CD4-positive, alpha-beta T cell treated with Interleukin-6 at 100 ng/mL for 8 hours (primary cell): Measurements from ENCODE around the gene STK33.

Source experiments
- DNase-seq: peaks from one replicate; pipeline ENCODE4 v3.0.0-alpha.2; 2020; ENCODE audit warnings: mixed read lengths, low spot score

STK33 gene

DNA sequence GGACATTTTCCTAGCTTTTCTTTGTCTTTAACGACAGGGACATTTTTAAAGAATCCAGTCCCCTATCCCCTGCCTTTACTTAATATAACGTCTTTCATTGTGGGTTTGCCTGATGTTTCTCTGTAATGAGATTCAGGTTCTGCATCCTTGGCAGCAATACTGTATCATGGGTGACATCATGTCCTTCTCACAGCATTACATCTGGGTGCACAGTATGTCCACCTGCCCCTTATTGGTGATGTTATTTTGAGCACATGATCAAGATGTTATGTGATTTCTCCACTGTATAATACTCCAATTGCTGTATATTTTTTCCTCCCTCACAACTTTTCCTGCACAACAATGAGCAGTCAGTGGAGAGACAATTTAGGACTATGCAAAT is 9.7 kb upstream of the STK33 start:
- DNase-seq = no peak

DNA sequence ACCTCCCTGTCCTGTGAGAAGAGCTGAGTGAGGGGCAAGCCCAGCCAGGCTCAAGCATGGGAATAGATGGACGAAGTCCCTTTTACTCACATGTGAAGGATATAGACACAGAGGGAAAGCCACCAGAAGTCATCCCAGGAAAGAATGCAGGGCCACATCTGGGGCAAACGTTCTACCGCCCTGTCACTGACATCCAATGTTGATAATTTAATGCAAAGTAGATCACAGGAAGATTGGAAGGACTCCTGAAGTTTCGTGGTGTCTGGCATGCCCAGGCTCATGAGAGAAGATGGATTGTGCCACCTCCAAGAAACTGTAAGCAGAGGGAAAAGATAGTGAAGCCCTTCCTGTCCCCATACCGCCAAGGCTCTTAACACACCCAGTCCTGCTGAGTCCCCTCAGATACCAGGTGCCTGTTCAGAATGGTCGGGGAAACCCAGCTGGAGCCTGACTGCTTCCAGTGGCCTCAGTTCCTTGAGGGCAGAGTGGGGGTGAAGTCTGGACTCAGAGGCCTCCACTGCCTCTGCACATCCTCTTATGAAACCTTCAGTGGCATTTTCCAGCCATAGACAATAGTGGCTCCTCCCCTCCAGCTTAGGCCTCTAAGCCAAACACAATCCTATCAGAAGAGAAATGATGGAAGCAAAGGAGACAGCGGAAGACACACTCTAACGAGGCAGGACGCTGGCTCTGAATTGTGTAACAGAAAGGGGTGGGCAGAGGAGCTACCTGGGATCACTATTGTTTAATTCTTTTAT is 7.5 kb upstream of the STK33 start:
- DNase-seq = no peak

DNA sequence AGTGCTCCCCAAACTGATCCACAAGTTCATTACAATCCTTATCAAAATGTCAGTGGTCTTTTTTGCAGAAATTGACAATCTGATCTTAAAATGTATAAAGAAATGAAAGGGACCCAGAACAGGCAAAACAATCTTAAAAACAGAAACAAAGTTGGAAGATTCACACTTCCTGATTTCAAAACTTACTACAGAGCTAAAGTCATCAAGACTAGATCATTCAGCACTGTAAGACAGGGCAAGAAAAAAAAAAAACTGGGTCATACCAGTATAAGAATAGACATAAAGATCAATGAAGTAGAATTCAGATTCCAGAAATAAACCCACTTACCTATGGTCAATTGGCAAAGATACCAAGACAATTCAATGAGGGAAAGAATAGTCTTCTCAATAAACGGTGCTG is 4.5 kb upstream of the STK33 start:
- no peak for DNase-seq

DNA sequence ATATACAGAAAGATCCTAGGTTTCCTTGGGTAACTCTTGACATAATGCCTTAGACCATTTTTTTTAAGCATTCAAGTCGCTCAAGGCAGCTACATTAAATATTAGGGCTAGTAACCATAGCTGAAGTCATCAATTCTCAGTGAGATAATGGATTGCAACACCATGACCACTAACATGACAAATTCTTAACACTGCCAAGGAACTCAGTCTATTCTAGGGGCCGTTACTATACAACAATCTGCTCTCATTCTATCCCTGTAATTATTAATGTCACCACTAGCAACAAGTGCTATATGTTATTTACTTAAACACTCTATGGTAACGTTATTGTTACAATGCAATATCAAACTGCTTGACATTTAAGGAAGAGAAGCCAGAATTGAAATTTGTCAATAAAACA is 3.2 kb upstream of the STK33 start:
- no peak for DNase-seq

DNA sequence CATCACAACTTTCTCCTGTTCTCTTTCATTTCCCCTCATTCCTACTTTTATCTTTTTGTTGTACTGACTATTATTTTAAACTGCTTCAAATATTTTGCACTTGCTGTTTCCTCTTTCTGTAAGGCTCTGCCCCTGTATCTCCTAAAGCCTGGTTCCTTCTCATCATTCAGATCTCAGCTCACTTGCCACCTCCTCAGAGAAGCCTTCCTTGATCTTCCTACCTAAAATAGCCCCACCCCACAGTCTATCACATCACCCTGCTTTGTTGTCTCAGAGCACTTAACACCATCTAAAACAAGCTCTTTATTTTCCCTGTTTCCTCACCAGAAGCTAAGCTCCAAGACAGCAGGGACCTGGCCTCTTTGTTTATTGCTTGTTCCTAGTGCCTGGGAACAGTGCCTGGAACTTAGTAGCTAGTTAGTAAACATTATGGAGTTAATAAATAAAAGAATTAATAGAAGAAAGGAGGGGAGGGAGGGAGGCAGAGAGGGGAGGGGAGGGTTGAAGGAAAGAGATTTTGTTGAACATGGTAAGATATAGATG is 2.5 kb upstream of the STK33 start:
- no peak for DNase-seq

DNA sequence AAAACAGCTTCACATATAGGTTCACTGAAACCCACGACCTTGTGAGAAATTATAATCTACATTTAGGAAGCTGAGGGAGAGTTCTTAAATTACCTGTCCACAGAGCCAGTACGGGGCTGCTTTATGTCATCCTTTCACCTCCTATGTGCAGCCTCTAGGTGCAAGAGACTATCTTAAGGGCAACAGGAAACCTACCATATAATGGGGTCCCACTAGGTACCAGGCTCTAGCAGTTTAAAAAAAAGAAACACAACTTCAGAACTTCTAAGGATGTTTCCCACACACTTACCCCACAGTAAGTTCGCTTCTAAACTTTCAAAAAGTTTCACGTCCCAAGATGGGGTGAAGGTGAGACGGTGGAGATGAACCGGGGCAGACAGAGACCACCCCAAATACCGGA is 573 bp downstream of the STK33 start:
- no peak for DNase-seq

DNA sequence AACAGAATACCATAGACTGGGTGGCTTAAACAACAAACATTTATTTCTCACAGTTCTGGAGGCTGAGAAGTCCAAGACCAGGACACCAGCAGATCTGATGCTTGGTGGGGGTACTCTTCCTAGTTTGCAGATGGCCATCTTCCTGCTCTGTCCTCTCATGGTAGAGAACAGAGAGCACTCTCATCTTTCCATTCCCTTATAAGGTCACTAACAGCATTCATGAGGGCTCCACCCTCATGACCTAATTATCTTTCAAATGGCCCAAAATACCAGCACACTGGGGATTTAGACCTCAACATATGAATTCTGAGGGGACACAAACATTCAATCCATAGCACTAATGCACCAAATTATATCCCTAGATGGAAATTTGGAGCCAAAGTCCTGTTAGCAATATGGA is 6.1 kb downstream of the STK33 start:
- no peak for DNase-seq

DNA sequence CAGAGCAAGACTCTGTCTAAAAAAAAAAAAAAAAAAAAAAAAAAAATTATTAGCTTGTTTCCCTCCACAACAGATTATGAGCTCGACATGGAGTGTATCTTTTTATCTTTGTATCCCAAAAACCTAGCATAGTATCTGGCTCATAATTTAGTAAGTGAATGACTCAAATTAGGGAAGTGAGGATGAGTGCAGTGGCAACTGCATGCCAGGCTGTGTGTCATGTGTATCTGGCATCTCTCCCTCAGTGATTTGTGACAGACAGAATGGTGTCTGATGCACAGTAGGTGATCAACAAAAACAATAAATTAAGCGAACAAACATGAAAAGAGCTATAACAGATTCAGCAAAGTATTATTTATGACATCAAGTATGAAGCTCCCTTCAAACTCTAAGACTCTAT is 7.2 kb downstream of the STK33 start:
- no peak for DNase-seq

DNA sequence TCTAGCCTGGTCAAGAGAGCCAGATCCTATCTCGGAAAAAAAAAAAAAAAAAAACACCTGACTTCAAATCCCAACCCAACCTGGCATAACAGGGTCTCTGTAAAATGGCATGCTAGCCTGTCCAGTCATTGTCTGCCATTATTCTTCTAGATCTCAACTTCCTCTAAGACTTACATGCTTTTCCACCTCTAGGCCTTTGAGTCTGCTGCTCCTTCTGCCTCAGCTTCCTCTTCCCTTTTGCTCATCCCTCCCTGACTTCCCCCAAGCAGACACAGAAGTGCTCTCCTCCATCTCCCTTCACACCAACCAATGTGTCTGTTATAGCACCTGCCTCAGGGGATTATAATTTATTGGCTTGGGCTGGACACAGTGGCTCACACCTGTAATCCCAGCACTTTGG is 7.8 kb downstream of the STK33 start:
- DNase-seq = no peak

DNA sequence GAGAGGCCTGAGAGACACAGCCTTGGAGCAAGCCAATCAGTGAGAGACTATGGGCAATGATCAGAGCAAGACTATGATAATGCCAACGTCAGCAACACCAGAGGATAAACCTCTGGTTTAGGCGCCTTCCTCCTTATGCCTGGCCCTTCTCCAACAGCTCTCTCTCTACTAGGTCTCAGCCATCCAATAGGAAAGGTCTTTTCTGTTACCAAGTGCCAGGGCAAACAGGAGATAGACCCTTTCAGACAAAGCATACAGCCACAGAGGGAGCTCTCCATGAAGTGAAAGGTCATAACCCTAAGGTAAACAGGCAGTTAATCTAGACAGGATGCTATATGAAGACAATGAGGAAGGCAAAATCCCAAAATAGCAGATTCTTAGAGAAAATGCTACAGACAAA is 9.5 kb downstream of the STK33 start:
- no peak for DNase-seq

DNA sequence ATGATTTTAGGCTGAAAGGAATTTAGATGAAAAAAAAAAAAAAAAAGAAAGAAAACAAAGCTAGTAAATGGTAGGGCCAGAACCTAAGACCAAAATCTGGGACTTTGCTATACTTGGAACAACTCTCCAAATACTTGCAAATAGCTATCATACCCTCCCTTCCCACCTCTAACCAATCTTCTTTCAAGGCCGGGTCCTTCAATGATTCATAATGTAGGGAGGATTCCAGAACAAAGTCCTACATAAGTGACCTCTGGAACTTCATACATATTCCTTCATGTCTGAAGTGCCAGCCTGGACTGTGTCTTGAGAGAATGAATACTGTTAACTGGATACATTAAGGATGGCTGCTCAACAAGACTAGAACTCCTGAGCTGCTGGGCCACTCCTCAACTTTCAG is 9.9 kb downstream of the STK33 start:
- DNase-seq = no peak

DNA sequence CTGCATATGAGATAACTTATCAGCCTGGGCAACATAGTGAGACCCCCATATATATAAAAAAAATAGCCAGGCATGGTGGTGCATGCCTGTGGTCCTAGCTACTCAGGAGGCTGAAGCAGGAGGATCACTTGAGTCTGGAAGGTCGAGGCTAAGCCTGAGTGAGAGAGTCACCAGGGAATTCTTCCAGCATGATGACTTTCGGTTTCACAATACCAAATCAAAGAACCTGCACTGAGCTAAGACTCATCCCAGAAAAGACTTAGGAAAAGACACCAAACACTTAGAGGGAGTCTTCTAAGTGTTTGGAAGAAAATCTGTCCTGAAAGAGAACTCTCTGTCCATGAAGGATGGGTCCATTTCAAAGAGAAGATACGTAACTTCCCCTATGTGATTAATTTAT is 12.7 kb downstream of the STK33 start:
- DNase-seq = no peak

DNA sequence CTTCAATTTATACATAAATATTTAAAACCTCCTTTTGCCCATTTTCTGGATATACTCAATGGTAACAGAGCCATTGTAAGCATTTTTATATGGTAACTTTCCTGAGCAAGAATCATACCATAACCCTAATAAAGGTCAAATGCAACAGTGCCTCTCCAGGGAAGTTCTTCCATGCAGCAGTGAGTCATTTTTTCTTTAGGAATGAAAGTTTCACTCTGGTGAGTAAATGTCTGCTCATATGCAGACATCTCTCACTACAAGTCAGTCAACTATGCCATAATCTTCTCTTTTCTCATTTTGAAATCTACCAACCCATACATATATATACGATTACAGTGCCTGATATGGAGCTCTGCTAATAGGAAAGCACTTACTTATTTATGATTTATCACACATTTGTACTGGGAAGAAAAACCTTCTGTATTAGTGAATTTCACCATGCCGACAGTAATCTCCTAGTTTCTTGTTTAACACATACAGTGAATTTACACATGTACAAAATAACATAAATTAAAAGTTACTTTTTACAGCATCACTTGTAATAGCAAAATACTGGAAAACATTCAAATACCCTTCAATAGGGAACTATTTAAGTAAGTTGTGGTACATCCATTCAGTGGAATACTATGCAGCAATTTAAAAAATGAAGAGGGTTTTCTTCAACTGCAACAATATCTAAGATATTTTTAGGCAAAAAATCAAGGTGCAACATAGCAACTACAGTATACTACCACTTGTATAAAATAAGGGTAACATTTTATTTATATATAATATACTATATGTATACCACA is 16.0 kb downstream of the STK33 start:
- DNase-seq = no peak

DNA sequence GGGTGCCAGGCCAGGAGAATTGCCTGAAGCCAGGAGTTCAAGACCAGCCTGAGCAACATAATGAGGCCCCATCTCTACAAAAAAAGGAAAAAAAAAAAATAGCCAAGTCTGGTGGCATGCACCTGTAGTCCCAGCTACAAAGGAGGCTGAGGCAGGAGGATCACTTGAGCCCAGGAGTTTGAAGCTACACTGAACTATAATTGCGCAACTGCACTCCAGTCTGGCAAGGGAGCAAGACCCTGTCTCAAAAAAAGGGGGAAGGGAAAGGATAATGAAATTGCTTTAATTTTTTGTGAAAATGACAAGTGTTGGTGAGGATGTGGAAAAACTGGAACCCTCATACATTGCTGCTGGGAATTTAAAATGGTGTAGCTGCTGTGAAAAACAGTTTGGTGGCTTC is 19.2 kb downstream of the STK33 start:
- DNase-seq = no peak

DNA sequence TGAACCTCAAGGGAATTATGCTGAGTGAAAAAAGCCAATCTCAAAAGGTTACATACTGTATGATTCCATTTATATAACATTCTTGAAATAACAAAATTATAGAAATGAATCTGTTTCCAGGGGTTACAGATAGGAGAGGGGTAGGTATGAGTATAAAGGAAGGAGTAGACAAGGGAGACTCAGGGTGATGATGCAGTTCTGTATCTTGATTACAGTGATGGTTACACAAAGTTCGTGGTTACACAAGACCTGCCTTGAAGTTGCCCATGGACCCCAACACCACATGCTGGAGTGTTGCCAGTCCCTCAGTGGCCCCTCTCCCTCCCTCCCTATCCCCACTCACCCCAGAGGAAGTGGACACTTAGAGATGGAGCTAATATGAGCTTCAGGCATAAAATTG is 20.3 kb downstream of the STK33 start:
- DNase-seq = no peak

DNA sequence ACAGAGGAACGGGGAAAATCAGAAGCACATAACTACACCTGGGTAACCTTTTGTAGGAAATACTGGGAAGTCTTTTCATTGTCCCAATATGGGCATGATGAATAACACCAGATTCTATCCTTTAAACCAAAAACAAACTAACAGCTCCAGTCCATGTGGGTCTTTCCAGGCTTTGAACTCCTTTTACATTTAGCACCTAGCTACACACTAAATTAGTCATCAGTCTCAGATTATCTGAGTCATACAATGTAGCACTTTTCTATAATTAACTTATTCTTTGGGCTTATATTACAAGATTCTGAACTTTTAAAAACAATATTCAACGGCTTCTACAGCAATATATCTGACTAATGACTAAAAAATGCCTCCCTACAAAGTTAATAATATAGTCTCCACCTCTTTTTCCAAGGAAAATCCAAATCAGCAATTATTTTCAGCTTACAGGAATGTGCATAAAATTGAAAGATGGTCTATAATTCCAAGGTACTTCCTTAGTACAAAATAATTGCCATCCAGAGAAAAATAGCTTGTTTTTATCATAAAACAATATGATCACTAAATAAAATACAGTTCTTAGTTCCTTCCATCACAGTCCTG is 26.3 kb downstream of the STK33 start:
- DNase-seq = no peak

DNA sequence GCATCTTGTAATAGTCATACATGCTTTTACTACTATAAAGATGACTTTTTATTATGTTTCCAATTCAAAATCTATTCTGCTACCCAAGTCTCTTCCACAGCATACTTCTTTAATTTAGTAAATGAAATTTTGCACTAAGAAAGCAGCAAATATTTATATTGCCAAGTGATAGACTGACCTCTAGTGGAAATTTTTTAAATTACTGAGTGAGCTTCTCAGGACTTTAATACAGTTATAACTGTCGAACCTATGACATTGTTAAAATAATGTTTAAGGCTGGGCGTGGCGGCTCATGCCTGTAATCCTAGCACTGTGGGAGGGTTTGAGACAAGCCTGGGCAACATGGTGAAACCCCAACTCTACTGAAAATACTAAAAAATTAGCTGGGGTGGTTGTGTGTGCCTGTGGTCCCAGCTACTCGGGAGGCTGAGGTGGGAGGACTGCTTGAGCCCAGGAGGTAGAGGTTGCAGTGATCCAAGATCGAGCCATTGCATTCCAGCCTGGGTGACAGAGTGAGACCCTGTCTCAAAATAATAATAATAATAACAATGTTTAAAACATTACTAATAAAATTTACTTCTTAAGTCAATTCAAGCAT is 27.3 kb downstream of the STK33 start:
- no peak for DNase-seq

DNA sequence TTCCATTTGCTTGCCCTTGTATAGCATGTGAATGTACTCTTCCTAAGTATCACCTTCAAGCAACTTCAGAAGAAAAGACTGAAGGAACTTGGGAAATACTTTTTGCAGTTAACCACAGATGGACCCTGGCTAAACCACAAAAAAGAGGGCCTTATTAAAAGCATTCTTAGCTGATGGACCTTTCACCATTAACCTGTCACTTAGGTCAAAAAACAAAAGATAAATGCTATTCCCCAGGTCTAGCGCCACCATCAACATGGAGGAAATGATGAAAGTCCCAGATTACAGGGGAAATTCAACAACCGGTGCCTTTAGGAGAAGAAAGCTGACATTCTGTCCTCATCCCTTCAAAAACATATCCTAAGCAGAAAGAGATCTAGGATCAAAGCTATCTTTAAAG is 29.5 kb downstream of the STK33 start:
- DNase-seq = no peak

DNA sequence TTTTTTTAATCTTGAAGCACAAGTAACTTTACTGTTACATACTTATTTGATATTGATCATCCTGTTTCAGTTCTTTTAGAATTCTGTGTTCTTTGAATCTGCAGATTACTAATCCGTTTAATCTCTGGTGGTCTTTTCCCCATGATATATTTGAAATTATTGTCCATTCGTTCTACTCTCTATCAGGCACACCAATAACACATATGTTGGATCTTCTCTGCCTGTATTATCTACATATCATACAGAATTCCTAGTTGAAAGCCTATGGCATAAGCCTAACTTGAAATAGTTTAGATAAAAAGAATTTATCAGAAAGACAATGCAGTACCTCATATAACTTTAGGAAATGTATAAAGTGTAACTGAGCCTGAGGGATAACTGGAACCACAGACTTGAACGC is 32.6 kb downstream of the STK33 start:
- DNase-seq = no peak

DNA sequence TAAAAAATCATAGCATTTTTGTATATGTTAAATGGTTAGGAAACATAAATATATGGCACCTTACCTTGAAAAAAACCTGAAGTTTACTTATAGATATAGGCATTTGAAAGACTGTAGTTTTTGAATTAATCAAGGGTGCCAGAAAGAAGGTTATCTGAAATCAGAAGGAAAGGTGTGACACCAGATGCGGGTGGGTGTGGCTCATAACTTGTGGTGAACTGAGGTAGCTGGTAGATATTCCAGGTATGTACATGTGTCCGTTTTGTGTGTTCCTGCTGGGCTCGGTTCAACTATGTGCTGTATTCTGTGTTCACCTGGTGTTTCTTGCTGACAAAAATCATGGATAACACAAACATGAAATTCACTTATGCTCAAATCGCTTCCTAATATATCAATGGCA is 35.6 kb downstream of the STK33 start:
- no peak for DNase-seq

DNA sequence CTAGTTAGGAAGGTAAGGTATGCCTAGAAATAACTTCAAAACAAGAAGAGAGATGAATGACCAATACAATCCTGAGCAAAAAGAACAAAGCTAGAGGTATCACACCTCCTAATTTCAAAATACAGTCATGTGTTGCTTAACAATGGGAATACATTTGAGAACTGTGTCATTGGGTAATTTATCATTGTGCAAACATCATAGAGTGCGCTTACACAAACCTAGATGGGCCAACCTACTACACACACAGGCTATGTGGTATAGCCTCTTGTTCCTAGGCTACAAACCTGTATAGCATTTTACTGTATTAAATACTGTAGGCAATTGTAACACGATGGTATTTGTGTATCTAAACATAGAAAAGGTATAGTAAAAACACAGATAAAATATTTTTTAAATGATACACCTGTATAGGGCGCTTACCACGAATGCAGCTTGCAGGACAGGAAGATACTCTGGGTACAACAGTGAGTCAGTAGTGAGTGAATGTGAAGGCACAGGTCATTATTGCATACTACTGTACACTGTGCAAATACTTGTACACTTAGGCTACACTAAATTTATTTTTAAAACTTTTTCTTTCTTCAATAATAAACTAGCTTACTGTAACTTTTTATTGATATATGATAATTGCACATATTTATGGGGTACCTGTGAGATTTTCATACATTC is 48.2 kb downstream of the STK33 start:
- DNase-seq = no peak

DNA sequence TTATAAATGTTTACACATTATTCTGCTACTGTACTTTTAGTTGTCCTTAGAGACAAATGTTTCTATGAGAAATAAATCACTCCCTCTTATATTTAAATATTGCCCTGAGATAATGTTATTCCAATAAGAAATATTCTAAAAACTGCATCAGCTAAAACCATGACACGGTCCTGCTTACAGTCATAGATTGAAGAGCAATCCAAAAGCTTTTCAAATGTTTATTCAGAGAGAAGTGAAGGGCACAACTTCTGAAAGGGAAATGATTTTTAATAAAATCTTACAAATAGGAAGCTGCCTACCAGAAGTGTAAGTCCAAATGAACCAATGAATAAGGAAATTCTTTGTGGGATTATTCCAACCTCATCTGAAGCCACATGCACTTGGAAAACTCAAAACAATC is 49.2 kb downstream of the STK33 start:
- no peak for DNase-seq
